Mesendoderm (in vitro differentiated cells): ENCODE measurements around the gene OR5M8. TPM values are rescaled to one million over a fixed set of nuclear protein-coding genes. Genes with fewer than 3 reads are reported as not detected.

ENCODE experiments used
- DNase-seq: peaks from one replicate; pipeline ENCODE4 v3.0.0; 2013
- H2AK5ac ChIP-seq: 2 replicates; pipeline ENCODE4 v1.6.1; 2013; ENCODE audit warnings: low read length, inconsistent platforms
- H2BK120ac ChIP-seq: 2 replicates; pipeline ENCODE4 v1.6.1; 2013; ENCODE audit warnings: low read depth, mild to moderate bottlenecking, low read length, moderate library complexity, mixed read lengths
- H2BK15ac ChIP-seq: replicated peaks from 2 replicates; pipeline ENCODE4 v1.6.1; 2013; ENCODE audit warnings: low read depth, mild to moderate bottlenecking, moderate library complexity
- H2BK5ac ChIP-seq: 2 replicates; pipeline ENCODE4 v1.6.1; 2013; ENCODE audit warnings: low read length, inconsistent platforms
- H3K18ac ChIP-seq: 2 replicates; pipeline ENCODE4 v1.6.1; 2013; ENCODE audit warnings: mild to moderate bottlenecking, low read length, mixed read lengths
- H3K23ac ChIP-seq: one replicate; pipeline ENCODE4 v1.6.1; 2013; ENCODE audit warnings: low read length
- H3K27ac ChIP-seq: 2 replicates; pipeline ENCODE4 v1.5.1; 2013; ENCODE audit warnings: low read depth, mild to moderate bottlenecking, inconsistent platforms, low read length, moderate library complexity
- H3K27me3 ChIP-seq: 2 replicates; pipeline ENCODE4 v1.6.1; 2013; ENCODE audit warnings: low read length, control low read depth, mild to moderate bottlenecking, inconsistent platforms; ENCODE audit not compliant: insufficient read depth, poor library complexity
- H3K36me3 ChIP-seq: 2 replicates; pipeline ENCODE4 v1.6.1; 2013; ENCODE audit warnings: low read length, inconsistent platforms; ENCODE audit not compliant: control insufficient read depth, insufficient read depth
- H3K4ac ChIP-seq: one replicate; pipeline ENCODE4 v1.6.1; 2013; ENCODE audit warnings: low read depth, mild to moderate bottlenecking, low read length, moderate library complexity
- H3K4me1 ChIP-seq: 2 replicates; pipeline ENCODE4 v1.6.1; 2013; ENCODE audit warnings: low read depth, low read length, inconsistent platforms; ENCODE audit not compliant: control insufficient read depth
- H3K4me2 ChIP-seq: 2 replicates; pipeline ENCODE4 v1.6.1; 2013; ENCODE audit warnings: low read length
- H3K4me3 ChIP-seq: 2 replicates; pipeline ENCODE4 v1.5.1; 2013; ENCODE audit warnings: mild to moderate bottlenecking, low read length
- H3K56ac ChIP-seq: one replicate; pipeline ENCODE4 v1.6.1; 2013; ENCODE audit warnings: low read length
- H3K79me1 ChIP-seq: 2 replicates; pipeline ENCODE4 v1.6.1; 2013; ENCODE audit warnings: low read length, inconsistent platforms
- H3K79me2 ChIP-seq: 2 replicates; pipeline ENCODE4 v1.6.1; 2013; ENCODE audit warnings: mild to moderate bottlenecking, low read length; ENCODE audit not compliant: control insufficient read depth, insufficient read depth
- H3K9ac ChIP-seq: 2 replicates; pipeline ENCODE4 v1.6.1; 2013; ENCODE audit warnings: low read length, inconsistent platforms
- H4K5ac ChIP-seq: one replicate; pipeline ENCODE4 v1.6.1; 2013; ENCODE audit warnings: low read length
- H4K8ac ChIP-seq: one replicate; pipeline ENCODE4 v1.6.1; 2013; ENCODE audit warnings: low read depth, mild to moderate bottlenecking, control low read depth, low read length, moderate library complexity
- WGBS: extraction: QIAGEN DNeasy Blood & Tissue Kit; methylation state at CpG from one replicate; pipeline ENCODE4 v1.1.7; 2013; ENCODE audit warnings: low lambda C conversion rate, missing lambda C conversion rate; ENCODE audit not compliant: insufficient coverage; ENCODE audit errors: extremely low coverage; 5-methylcytosine and 5-hydroxymethylcytosine counted together
- polyA plus RNA-seq, 2 experiments: library from polyadenylated mRNA; stranded (reverse); fragments of 200-250 nt; gene quantifications; one replicate each; pipeline ENCODE4 v1.2.3, GENCODE V29; 2013

OR5M8 gene
- polyA plus RNA-seq (2013, experiment 1 of 2), result not detected
- polyA plus RNA-seq (2013, experiment 2 of 2), result not detected

- Histone ChIP-seq H2BK15ac (no peak within 1 kb of the TSS), H3K18ac (no peak within 1 kb of the TSS), H3K56ac (no peak within 1 kb of the TSS), H2AK5ac (no peak within 1 kb of the TSS), H3K27me3 (no peaks in the 10 kb centered on the region), H3K79me2 (no peaks in the 10 kb centered on the region), H3K9ac (no peak within 1 kb of the TSS), H3K4me2 (no peak within 1 kb of the TSS), H3K23ac (no peak within 1 kb of the TSS), H3K4ac (no peak within 1 kb of the TSS), H3K27ac (no peak within 1 kb of the TSS), H3K4me1 (no peaks in the 10 kb centered on the region), H3K36me3 (no peaks in the 10 kb centered on the region), H3K79me1 (no peaks in the 10 kb centered on the region), H2BK5ac (no peak within 1 kb of the TSS), H4K5ac (no peak within 1 kb of the TSS), H2BK120ac (no peak within 1 kb of the TSS), H4K8ac (no peak within 1 kb of the TSS), H3K4me3 (no peak within 1 kb of the TSS)
- no peak for DNase-seq
- 100% methylated on average over 1 of the region's 7 CpGs for whole genome bisulfite sequencing
Measured at GRCh38 chr11:56491270-56491669, at the start of gene OR5M8. Gene OR5M8, minus strand, starts transcription at chr11:56491370. Its CDS starts 0 bp downstream, at chr11:56491370.

GRCh38 chr11:56533054-56533740 is 42.0 kb upstream of the OR5M8 start:
- no CpG with 5 or more reads among the region's 3 CpGs for WGBS
- H3K36me3 ChIP-seq, result no peaks in the 10 kb centered on the region
- H3K9ac ChIP-seq, result no peak overlapping the region
- H3K27ac ChIP-seq, result no peak overlapping the region
- no peaks in the 10 kb centered on the region for H3K4me1 ChIP-seq
- no peak overlapping the region for H3K18ac ChIP-seq
- H3K79me2 ChIP-seq, result no peaks in the 10 kb centered on the region
- H4K5ac ChIP-seq, result no peak overlapping the region
- H3K23ac ChIP-seq, result no peak overlapping the region
- no peak overlapping the region for H3K56ac ChIP-seq
- H4K8ac ChIP-seq, result no peak overlapping the region
- H3K27me3 ChIP-seq, result no peaks in the 10 kb centered on the region
- no peaks in the 10 kb centered on the region for H3K79me1 ChIP-seq
- no peak overlapping the region for H2BK5ac ChIP-seq
- H2AK5ac ChIP-seq, result no peak overlapping the region
- DNase-seq, result no peak
- no peak overlapping the region for H2BK120ac ChIP-seq
- no peak overlapping the region for H3K4ac ChIP-seq
- H3K4me3 ChIP-seq, result no peak overlapping the region
- no peak overlapping the region for H3K4me2 ChIP-seq
- no peak overlapping the region for H2BK15ac ChIP-seq

DNA sequence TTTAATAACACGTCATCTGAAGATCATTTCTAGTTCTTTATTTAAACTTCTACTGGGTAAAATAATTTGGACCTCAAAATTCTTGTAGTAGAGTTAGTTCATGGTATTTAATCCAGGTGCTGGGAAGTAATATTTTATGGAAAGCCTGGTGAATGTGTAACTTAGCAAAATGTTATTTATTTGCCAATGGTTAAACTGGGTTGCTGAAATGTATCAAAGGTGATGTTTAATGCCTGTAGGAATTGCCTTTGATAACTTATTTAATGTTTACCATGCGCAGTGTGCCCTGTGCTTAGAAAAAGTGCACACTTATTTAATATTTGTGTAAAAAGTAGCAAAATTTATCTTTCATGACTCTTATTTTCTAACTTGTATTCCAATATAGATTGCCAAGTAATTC is 40.7 kb upstream of the OR5M8 start:
- DNase-seq, result no peak
- H4K5ac ChIP-seq, result no peak overlapping the region
- H3K4ac ChIP-seq, result no peak overlapping the region
- H3K56ac ChIP-seq, result no peak overlapping the region
- no peak overlapping the region for H3K27ac ChIP-seq
- no peak overlapping the region for H3K4me3 ChIP-seq
- H2BK5ac ChIP-seq, result no peak overlapping the region
- H2BK15ac ChIP-seq, result no peak overlapping the region
- H3K4me1 ChIP-seq, result no peaks in the 10 kb centered on the region
- H4K8ac ChIP-seq, result no peak overlapping the region
- H2BK120ac ChIP-seq, result no peak overlapping the region
- H3K9ac ChIP-seq, result no peak overlapping the region
- H3K27me3 ChIP-seq, result no peaks in the 10 kb centered on the region
- no peak overlapping the region for H3K18ac ChIP-seq
- H3K4me2 ChIP-seq, result no peak overlapping the region
- H3K79me1 ChIP-seq, result no peaks in the 10 kb centered on the region
- H3K79me2 ChIP-seq, result no peaks in the 10 kb centered on the region
- H3K23ac ChIP-seq, result no peak overlapping the region
- no CpG with 5 or more reads among the region's 2 CpGs for WGBS
- no peak overlapping the region for H2AK5ac ChIP-seq
- H3K36me3 ChIP-seq, result no peaks in the 10 kb centered on the region

- Histone ChIP-seq H3K27ac (no peak overlapping the region), H3K27me3 (no peaks in the 10 kb centered on the region), H2BK120ac (no peak overlapping the region), H4K8ac (no peak overlapping the region), H3K18ac (no peak overlapping the region), H3K4ac (no peak overlapping the region), H2BK5ac (no peak overlapping the region), H3K9ac (no peak overlapping the region), H3K23ac (no peak overlapping the region), H3K56ac (no peak overlapping the region), H3K79me1 (no peaks in the 10 kb centered on the region), H3K79me2 (no peaks in the 10 kb centered on the region), H4K5ac (no peak overlapping the region), H2BK15ac (no peak overlapping the region), H3K36me3 (no peaks in the 10 kb centered on the region), H3K4me3 (no peak overlapping the region), H2AK5ac (no peak overlapping the region), H3K4me1 (no peaks in the 10 kb centered on the region), H3K4me2 (no peak overlapping the region)
- no CpG with 5 or more reads among the region's 5 CpGs for WGBS
- peak; percentile 52 for DNase-seq
Measured at GRCh38 chr11:56522008-56522407, 30.8 kb upstream of the OR5M8 start.

- Histone ChIP-seq H3K36me3 (no peaks in the 10 kb centered on the region), H3K4me3 (no peak overlapping the region), H2BK15ac (no peak overlapping the region), H3K79me2 (no peaks in the 10 kb centered on the region), H3K4me1 (no peaks in the 10 kb centered on the region), H3K4ac (no peak overlapping the region), H3K23ac (no peak overlapping the region), H4K5ac (no peak overlapping the region), H2AK5ac (no peak overlapping the region), H3K27me3 (no peaks in the 10 kb centered on the region), H2BK120ac (no peak overlapping the region), H3K27ac (no peak overlapping the region), H4K8ac (no peak overlapping the region), H2BK5ac (no peak overlapping the region), H3K9ac (no peak overlapping the region), H3K4me2 (no peak overlapping the region), H3K79me1 (no peaks in the 10 kb centered on the region), H3K18ac (no peak overlapping the region), H3K56ac (no peak overlapping the region)
- no peak for DNase-seq
- no CpG with 5 or more reads among the region's 1 CpG for WGBS
Measured at GRCh38 chr11:56513280-56513679, 22.1 kb upstream of the OR5M8 start.

GRCh38 chr11:56509439-56509838 is 18.3 kb upstream of the OR5M8 start:
- Histone ChIP-seq H3K27me3 (no peaks in the 10 kb centered on the region), H3K9ac (no peak overlapping the region), H3K56ac (no peak overlapping the region), H2AK5ac (no peak overlapping the region), H4K5ac (no peak overlapping the region), H3K4me3 (no peak overlapping the region), H3K23ac (no peak overlapping the region), H3K36me3 (no peaks in the 10 kb centered on the region), H2BK5ac (no peak overlapping the region), H3K4ac (no peak overlapping the region), H3K27ac (no peak overlapping the region), H3K18ac (no peak overlapping the region), H4K8ac (no peak overlapping the region), H3K79me1 (no peaks in the 10 kb centered on the region), H3K79me2 (no peaks in the 10 kb centered on the region), H3K4me1 (no peaks in the 10 kb centered on the region), H3K4me2 (no peak overlapping the region), H2BK120ac (no peak overlapping the region), H2BK15ac (no peak overlapping the region)
- WGBS, result no CpG with 5 or more reads among the region's 1 CpG
- DNase-seq, result no peak
